GM21381 (cell line): ENCODE data around the gene SLC22A23.

Experiments used
- ATAC-seq: cut with Tn5 transposase; IDR thresholded peaks from one replicate; pipeline ENCODE4 v1.9.1; 2021; ENCODE audit warnings: mild to moderate bottlenecking, moderate library complexity; ENCODE audit not compliant: unreplicated experiment

Gene SLC22A23

DNA sequence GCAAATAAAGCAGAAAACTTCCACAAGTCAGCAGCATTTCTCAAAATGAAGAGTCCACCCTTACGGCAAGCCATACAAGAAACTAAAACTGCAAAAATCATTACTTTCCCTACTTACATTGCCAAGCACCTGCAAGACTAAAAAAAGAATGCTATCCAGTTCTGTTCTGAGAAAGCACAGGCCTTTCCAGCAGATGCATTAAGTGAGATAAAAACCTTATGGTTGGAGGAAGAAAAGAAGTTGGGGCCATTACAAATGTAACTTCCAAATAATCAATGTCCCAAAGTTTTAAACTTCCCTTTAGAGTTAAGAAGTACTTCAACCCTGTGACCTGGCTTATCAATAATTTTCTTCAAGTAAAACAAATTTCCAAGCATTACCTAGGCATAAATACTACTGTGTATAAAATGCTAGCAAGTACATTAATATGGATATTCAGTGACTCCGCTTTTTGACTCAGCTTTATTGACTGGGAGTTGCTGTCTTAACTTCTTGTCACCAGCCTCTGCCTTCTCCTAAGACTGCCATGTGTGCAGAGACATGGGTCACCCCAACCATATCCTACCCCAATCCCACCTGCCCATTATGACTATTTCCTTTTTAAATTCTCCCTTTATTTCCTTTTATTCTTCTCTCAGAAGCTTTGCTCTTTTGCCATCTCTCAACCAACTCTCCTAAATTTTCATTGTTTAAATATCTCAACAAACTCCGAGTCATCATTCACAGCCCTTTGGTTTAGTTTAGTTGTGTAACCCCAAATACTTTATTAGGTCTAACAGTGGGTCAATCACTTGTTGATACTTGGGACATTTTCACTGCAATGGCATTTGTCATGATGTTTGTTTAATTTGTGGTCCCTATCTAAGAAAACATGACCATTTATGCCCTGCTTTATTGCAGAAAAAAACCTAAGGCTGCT is 49.7 kb downstream of the SLC22A23 start:
- no peak for ATAC-seq

DNA sequence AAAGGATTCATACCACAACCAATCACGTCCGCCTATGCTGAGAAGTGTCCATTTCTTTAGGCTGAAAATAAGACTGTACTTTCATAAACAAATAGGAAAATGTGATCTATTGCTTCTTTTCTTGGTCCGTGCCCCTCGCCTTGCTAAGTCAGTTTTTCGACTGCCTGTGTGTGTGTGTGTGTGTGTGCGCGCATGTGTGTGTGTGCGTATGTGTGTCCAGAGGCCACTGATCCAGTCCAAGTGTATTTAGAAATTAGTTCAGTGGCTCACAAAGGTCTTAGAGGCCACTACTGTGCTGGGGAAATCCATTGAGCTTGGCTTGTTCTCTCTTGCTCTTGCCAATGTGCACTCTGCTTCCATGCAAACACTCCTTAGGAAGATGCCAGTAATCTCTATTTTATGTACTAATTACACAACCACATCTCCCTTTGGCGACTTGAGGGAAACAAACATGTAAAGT is 50.5 kb downstream of the SLC22A23 start:
- ATAC-seq = no peak

DNA sequence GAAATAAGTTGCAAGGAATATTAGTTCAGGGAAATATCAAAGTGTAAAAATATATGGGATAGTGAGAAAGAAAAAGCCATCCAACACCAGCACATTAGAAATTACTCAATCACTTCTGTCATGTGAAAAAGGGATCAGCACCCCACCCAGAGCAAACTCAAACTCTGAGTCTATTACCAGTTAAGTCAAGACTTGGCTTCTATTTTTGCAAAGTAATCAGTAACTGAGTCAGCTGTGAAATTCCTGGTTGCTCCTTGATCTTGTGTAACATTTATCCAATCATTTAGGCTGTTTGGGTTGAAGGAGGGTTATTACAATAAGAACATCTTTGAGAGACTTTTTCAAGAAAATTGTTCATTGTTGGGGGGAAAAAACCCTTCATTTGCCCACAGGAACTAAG is 51.2 kb downstream of the SLC22A23 start:
- no peak for ATAC-seq

- ATAC-seq = no peak
These were observed 51.7 kb downstream of the SLC22A23 start for GRCh38 chr6:3405182-3405518.

DNA sequence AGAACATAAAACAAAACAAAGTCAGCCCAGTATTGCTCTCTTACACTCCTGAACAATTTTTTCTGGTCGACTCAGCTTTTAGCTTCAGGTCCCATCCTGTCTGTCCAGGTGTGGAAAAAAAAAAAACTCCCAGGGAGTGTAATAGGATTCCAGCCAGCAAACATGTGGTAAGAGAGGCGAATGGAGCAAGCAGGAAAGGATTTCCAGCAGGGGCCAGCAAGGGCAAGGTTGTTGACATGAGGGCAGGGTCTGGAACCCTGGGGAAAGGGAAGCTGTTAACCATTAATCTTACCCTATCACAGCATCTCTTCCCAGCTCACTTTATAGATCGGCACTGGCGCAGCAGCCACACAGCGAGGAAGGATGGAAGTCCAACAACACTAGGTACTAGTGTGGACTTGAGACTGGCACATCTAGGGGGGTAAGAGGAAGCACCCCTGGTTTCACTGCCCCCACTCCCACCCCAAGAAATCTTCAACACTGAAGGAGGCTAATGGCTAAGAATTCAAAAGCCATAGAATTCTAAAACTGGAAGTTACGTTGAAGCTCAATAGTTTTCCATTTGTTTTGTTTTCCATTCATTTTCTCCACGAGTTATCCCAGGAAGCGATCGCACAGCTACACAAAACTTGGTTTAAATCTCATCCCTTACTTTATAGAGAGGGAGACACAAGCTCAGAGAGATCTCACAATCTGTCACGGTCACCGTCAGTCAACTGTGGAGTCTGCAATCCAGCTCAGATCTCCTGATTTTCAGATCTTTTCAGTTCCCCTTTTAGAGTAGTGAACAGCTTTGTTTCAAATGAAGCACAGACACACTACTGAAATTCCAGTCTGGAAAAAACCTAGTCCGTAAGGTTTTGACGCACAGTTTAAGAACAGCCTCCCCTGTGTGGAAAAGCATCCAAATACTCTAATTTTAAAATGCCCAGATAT is 53.3 kb downstream of the SLC22A23 start:
- no peak for ATAC-seq

DNA sequence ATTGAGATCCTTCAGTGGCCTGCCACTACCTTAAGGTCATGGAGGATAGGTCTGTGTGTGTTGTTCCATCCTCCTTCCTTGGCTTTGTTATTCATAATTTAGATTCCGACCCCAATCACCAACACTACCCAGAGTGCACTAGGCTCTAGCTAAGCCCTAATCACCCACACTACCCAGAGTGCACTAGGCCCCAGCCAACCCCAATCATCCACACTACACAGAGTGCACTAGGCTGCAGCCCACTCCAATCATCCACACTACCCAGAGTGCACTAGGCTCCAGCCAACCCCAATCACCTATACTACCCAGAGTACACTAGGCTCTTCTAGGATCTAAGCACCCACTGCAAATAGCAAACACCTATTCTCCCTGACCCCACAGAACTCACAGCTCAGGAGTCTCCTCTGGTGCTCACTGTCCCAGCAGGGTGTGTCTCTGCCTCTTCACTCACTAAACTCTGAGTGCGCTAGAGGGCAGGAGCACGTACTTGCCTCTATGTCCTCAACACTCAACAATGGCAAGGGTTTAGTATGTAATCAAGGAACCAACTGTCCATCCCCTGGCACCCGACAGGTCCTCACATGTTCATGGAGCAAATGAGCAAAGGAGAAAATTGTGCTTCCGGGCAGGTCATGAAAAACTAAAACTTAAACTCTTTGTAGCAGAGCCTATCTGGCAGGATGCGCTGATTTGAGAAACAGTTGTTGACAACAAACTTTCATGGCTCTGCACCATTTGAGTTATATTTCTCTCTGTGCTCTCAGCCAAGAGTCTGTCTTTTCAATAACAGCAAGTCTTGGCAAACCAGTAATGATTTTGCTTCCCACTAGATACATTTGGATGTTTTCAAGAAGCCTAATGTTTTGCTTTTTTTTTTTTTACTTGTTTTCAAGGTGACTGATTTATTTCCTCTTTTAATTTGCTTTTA is 54.3 kb downstream of the SLC22A23 start:
- no peak for ATAC-seq

DNA sequence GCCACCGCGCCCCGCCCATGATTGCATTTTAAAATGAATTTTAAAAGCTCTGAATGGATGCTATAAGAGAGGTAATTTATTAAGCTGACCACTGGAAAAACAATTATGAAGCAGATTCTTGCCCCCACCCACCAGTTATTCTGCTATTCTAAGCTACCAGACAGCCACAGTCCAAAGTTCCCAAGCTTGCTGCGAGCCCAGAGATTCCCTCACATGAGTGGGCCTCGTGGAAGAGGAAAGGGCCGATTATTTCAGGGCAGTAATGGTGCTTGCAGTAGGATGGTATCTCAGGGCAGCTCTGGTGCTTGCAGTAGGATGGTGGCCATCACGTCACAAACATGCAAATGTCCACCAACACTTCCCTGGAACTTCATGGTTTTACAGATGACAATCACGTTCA is 56.7 kb downstream of the SLC22A23 start:
- ATAC-seq = no peak

DNA sequence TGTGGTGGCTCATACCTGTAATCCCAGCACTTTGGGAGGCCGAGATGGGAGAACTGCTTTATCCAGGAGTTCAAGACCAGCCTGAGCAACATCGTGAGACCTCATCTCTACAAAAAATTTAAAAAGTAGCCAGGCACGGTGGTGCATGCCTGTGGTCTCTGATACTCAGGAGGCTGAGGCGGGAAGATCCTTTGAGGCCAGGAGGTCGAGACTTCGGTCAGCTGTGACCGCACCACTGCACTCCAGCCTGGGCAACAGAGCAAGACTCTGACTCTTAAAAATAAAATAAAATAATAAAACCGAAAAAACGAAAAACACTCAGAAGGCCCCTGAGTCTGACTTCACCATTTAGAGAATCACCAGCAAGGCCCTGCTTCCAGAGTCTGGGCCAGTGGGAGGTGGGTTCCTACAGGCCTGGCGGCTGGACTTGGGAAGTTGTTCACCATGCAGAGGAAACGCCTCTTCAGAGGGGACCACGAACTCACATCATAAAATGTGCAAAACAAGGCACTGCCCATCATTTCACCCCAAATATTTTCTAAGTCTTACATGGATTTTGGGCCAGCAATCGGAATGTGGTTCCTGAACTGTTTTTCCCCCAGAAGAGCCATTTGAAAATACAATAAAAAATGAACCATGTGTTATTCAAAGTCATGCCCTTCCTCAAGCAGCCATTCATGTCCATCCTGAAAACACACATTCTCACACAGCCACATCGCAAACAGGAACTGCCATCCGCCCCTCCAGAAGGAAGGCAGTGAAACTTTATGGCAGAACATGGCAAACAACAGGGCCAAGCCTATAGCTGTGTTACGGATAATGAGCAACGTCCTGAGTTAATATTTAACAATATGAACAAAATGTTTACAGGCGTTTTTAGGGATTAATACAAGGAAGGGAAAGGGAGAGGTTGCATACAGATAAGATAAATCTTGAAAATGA is 57.8 kb downstream of the SLC22A23 start:
- ATAC-seq = no peak

DNA sequence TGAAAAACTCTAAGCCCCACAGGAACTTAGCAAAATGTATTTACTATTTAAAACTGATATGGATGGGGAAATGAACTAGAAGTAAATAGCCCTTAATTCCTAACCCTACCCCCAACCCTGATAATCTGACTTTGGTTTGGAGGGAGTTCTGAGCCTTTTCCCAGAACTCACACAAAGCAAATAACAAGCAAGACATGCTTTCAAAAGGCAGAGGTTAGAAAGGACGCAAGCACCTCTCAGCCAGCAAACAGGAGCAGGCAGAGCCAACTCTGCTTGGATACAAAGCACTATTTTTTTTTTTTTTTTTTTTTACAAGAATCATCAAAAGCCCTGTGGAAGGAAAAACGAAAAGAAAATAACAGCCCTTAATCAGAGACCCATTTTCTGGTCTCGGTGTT is 58.7 kb downstream of the SLC22A23 start:
- no peak for ATAC-seq

DNA sequence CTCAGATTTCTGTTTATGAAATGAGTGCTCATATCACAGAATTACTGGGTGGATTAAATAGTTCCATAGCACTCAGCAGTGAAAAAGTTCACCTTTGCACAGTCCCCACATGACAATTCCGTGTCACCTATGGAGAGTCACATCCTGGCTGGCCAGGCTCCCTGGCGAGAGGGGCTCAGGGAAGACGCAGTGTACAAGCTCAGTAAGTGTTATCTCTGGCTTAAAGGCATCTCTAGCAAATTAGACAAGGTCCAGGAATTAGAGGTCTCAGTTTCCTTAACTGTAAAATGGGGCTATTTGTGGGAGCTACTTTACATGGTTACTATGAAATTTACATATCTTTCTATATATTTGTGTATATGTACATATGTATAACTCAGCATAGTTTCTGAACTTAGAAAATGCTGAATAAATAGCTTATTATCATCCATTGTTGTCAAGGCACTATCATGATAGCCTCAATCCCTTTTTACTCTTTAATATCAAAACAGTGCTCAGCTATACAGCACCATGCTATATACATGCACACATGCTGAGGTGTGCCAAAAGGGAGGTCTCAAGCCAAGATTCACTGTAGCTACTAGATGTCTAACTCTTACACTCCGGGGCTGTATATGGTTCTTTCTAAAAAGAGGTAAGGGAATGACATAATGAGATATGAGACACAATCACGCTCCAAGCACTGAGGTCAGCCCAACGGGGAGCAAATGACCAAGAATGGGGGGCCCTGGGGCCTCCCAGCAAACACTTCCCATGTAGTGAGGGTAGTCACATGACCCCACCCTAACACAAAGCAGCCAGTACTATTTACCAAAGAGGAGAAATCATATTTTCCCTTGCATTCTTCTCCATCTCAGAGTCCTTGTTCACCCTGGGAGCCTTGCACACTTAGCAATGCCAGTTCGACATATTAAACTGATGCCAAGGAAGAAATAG is 59.4 kb downstream of the SLC22A23 start:
- no peak for ATAC-seq

DNA sequence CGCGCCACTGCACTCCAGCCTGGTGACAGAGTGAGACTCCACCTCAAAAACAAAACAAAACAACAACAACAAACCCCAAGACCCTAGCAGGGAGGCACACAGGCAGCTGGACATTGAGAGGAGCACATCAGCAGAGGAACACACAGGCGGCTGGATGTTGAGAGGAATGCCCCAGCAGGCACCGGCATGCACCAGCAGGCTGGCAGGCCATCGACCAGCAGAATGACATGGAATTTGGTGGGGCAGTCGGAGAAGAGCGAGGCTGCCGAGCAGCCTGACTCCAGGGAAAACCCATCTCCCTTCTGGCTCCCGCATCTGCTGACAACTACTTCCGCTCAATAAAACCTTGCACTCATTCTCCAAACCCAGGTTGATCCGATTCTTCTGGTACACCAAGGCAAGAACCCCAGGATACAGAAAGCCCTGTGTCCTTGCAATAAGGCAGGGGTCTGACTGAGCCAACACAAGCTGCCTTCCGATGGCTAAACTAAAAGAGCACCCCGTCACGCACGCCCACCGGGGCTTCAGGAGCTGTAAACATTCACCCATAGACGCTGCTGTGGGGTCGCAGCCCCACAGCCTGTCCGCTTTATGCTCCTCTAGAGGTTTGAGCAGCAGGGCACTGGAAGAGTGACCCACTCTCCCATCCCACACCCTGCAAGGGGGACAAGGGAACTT is 60.2 kb downstream of the SLC22A23 start:
- ATAC-seq = no peak

DNA sequence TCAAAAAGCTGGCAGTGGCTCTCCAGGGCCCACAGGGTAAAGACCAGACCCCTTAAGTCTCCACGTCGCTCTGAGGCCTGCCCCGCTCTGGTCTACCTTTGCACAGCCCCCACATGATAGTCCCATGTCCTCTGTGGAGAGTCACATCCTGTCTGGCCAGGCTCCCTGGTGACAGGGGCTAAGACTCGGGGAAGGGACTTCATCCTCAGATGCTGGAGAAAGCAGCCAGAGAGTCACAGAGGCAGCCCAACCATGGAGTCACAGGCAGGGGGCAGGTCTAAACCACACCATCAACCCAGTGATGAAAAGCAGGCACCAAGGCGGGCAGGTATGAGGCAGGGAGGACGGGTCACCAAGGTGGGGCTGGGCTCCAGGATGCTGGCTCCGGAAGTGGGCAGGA is 62.2 kb downstream of the SLC22A23 start:
- ATAC-seq = no peak

- ATAC-seq = no peak
These were observed 63.0 kb downstream of the SLC22A23 start for GRCh38 chr6:3393836-3394202.

DNA sequence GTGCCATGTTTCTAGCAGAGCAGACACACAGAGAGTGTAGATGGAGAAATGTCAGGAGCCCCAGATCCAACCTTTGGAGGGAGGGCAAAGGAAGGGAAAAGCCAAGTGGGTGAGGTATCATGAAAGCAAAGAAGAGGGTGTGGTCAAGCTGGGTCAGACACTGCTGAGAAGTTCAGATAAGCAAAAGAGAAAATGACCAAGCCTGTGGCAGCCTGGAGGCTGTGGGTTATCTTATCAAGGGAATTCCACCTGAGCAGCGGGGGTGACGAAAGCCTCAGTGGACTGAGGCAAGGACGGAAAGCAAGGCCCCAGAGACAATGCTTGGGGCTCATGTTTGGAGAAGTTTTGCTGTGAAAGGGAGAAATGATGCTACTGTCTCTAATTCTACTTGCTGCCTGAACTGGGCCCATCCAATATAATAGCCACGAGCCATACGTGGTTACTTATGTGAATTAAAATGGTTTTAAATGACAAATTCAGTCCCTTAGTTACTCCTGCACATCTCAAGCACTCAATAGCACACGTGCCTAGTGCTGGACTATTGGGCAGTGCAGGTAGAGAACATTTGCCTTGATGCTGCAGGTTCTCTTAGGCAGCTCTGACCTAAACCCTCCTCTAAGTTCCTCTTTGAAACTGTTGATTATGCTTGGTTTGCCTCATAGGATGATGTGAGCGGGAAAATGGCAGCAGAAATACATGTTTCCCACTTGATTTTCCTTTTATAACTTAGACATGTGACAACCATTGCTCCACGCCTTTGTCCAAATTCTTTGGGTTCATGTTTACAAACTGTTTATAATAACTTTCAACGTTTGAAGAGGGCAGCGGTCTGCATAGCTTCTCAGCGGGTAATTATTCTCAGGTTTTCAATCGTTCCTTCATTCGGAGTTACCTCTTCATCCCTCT is 63.7 kb downstream of the SLC22A23 start:
- no peak for ATAC-seq

- no peak for ATAC-seq
These were observed 64.9 kb downstream of the SLC22A23 start for GRCh38 chr6:3391902-3392458.

- ATAC-seq = no peak
These were observed 66.2 kb downstream of the SLC22A23 start for GRCh38 chr6:3390698-3391097.
